ENCODE data around the gene CHST1.

CHST1 gene

DNA sequence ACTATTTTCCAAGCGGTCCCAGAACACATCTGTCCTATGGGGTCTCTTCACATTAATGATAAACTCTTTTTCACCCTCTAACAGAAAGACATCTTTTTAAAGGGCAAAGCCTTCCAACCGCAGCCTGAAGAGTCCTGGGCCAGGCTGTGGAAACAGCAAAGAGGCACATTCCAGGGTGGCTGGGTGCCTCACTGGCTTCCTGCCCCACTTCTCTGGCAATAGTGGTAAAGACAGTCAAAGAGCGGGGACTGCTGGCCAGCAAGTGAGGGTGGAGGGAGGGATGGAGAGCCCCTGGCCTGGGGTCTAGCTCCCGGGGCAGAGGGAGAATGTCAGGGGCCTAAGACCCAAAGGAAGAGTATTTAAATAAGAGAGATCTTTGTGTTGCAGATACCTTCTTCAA lies 10.2 kb upstream of the CHST1 start:
- DNase-seq (ENCODE audit: low read depth in 2 of 2): no peak
- TF ChIP-seq CTCF (IDR thresholded peaks at IDR 0.05; ENCODE audit: low read depth, low read length): no peak
- H3K4me3 ChIP-seq (replicated peaks in 1 of 2; ENCODE audit: low read depth in 2 of 2, low read length in 2 of 2): no peak overlapping the region

DNA sequence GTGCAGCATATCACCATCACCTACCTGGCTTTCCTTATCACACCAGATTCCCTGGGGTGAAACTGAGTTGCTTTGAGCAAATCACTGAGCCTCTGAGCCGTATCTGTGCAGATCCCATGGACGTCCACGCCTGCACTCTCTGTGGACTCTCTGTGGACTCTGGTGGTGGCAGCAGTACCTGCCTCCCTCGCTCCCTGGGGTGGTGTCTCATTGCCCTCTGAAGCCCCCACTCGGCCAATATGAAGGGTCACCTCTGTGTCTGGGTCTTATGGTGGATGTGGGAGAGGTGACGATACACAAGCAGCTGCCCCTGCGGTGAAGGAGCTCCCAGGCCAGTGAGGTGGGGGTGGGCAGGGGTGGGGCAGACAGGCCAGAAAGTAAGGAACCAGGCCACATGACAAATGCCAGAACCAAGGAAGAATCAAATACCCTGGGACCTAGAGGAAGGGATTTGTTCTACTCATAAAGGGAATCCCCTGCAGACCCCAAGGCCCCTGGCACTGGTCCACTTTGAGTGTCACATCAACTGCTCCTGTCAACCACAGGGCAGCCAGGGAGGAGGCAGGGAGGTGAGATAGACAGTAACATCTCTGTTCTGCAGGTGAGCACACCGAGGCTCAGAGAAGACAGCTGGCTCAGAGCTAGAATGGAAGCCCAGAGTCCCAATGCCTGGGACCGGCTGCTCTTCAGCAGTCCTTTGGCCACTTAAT lies 9.2 kb upstream of the CHST1 start:
- no peak overlapping the region for H3K4me3 ChIP-seq (replicated peaks in 1 of 2; ENCODE audit: low read depth in 2 of 2, low read length in 2 of 2)
- DNase-seq (ENCODE audit: low read depth in 2 of 2): no peak
- TF ChIP-seq CTCF (IDR thresholded peaks at IDR 0.05; ENCODE audit: low read depth, low read length): no peak

DNA sequence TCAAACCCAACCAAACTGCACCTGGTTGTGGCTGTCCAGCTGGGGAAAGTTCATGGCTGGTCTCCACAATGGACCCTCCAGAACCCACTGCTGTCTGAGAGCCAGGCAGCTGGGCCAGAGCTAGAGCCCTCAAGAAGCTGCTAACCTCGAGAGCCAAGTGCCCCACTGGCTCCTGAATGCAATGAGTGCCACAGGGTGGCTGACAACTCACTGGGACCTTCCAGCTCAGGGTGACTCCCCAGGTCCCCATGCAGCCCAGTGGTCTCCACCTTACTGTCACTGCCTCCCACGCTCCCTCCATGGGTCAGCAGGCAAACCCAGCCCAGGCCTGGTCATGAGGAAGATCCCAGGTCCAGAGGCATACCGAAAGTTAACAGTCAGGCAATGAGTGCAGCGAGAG lies 8.0 kb upstream of the CHST1 start:
- H3K4me3 ChIP-seq (replicated peaks in 1 of 2; ENCODE audit: low read depth in 2 of 2, low read length in 2 of 2): no peak overlapping the region
- no peak for TF ChIP-seq CTCF (IDR thresholded peaks at IDR 0.05; ENCODE audit: low read depth, low read length)
- no peak for DNase-seq (ENCODE audit: low read depth in 2 of 2)

DNA sequence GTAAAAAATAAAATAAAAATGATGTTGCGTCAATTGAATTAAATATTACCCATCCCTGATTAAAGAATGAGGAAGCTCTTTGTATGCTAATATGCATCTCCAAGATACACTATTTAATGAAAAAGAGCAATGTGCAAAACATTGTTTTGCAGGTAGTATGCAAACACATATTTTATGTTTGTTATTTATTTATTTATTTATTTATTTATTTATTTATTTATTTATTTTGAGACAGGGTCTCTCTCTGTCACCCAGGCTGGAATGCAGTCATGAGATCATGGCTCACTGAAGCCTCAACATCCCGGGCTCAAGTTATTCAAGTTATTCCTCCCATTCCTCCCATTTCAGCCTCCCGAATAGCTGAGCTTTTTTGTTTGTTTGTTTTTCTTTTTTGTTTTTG lies 7.2 kb upstream of the CHST1 start:
- no peak for DNase-seq (ENCODE audit: low read depth in 2 of 2)
- no peak for TF ChIP-seq CTCF (IDR thresholded peaks at IDR 0.05; ENCODE audit: low read depth, low read length)
- H3K4me3 ChIP-seq (replicated peaks in 1 of 2; ENCODE audit: low read depth in 2 of 2, low read length in 2 of 2): no peak overlapping the region

DNA sequence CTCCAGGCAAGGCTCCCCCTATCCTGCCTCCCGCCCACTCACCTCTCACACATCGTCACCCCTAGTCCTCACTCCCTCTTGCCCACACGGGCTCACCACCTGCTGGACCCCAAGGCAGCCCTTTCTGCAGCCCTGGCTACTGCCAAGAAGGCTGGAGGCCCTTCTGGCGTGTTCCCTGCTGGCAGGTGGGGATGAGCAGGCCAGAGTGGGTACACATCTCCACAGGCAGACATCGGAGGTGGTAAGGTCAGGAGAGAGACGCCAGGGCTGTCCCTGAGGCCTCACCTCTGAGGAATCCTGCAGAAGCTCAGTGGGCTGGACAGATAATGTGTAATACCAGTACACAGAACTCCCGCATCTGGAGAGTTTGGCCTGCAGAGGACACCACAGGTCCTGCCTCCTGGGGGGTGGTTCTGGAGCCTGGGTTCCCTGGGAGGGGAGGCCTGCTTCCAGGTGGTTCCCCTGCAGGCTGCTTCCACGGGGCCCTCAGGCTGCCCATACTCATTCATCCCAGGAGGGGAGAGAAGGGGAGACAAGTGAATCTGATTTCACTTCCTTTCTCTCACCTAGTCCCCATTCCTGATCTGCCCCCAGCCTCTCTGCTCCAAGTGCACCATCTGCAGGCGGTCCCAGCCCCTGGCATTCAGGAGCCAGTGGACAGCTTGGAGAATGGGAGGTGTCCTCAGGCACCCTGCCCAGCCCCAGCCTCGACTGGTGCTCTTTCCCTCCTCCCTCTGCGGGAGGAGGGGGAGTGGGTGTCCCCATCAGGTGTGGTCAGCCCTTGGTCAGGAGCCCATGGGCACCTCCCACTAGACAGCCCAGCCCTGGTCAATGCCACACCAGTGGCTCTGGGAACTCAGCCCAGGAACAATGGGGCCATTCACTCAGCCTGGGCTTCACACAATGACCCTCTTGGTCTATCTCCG lies 6.1 kb upstream of the CHST1 start:
- no peak overlapping the region for H3K4me3 ChIP-seq (replicated peaks in 1 of 2; ENCODE audit: low read depth in 2 of 2, low read length in 2 of 2)
- no peak for DNase-seq (ENCODE audit: low read depth in 2 of 2)
- TF ChIP-seq CTCF (IDR thresholded peaks at IDR 0.05; ENCODE audit: low read depth, low read length): no peak

GRCh38 chr11:45670386-45671135 lies 5.1 kb upstream of the CHST1 start:
- no peak overlapping the region for H3K4me3 ChIP-seq (replicated peaks in 1 of 2; ENCODE audit: low read depth in 2 of 2, low read length in 2 of 2)
- no peak for DNase-seq (ENCODE audit: low read depth in 2 of 2)
- no peak for TF ChIP-seq CTCF (IDR thresholded peaks at IDR 0.05; ENCODE audit: low read depth, low read length)

Data from cardiac fibroblast (primary cell).